Measurements from ENCODE around the gene GDAP2. TPM values are rescaled to one million over a fixed set of nuclear protein-coding genes. Genes with fewer than 3 reads are reported as not detected.

GDAP2 gene, protein sequence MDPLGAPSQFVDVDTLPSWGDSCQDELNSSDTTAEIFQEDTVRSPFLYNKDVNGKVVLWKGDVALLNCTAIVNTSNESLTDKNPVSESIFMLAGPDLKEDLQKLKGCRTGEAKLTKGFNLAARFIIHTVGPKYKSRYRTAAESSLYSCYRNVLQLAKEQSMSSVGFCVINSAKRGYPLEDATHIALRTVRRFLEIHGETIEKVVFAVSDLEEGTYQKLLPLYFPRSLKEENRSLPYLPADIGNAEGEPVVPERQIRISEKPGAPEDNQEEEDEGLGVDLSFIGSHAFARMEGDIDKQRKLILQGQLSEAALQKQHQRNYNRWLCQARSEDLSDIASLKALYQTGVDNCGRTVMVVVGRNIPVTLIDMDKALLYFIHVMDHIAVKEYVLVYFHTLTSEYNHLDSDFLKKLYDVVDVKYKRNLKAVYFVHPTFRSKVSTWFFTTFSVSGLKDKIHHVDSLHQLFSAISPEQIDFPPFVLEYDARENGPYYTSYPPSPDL
- 10 to 100 TPM; 21.5 to 31.9 TPM for total RNA-seq

DNA sequence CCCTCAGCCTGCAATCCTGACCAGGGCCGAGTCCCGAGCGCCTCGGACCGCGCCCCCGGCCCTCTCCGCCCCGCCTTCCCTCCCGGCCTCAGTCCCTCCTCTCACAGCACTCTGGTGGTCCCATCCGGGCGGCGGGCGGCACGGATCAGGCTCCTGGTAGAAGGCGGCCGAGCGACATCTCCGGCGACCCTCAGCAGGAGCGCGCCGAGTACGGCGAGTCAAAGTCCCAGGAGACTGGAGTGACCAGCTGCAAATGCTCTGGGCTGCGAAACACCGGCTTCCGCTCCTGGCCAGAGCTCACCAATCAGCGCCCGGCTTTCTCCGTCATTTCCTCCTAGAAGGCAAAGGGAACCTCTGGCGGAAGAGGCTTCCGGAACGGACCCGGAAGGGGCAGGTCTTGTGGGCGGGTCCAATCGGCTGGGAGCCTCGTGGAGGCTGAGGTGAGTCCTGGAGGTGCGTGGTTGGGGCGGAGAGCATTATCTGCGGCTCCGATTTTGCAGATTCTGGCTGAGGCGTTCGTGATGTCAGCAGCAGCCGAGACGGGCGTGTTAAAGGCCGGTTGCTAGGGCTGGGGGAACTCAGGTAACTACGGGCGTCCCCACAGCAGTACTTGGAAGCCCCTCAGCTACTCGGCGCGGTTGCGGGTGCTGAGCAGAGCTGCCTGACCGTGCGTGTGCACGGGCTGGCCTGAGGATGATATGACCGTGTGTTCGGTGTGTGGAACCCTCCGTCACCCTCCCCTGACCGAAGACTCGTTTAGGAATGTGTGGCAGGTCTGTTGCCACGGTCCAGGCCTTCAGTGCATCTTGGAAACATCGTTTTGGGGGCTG, at the start of gene GDAP2, which contains the start of gene WDR3:
TSS of gene GDAP2 (minus strand) at position 279 of the 830 bp plus-strand sequence. CDS start 9,264 bp downstream, outside the sequence.
TSS of gene WDR3 (plus strand) at position 397 of the 830 bp plus-strand sequence. CDS start 3,581 bp downstream, outside the sequence.
- Histone ChIP-seq H3K36me3 (no peaks in the 10 kb centered on the region), H3K27ac (peak within 1 kb of the TSS; percentile 94), H3K27me3 (no peaks in the 10 kb centered on the region), H3K4me3 (peak within 1 kb of the TSS; percentile 93), H3K9me3 (no peaks in the 10 kb centered on the region), H3K4me1 (peaks cover 19% of the 10 kb centered on the region), H3K9ac (ENCODE audit: low read depth in 2 of 2, low read length in 2 of 2) (peak within 1 kb of the TSS; percentile 70 to 80)
- TF ChIP-seq, protein P1, sequence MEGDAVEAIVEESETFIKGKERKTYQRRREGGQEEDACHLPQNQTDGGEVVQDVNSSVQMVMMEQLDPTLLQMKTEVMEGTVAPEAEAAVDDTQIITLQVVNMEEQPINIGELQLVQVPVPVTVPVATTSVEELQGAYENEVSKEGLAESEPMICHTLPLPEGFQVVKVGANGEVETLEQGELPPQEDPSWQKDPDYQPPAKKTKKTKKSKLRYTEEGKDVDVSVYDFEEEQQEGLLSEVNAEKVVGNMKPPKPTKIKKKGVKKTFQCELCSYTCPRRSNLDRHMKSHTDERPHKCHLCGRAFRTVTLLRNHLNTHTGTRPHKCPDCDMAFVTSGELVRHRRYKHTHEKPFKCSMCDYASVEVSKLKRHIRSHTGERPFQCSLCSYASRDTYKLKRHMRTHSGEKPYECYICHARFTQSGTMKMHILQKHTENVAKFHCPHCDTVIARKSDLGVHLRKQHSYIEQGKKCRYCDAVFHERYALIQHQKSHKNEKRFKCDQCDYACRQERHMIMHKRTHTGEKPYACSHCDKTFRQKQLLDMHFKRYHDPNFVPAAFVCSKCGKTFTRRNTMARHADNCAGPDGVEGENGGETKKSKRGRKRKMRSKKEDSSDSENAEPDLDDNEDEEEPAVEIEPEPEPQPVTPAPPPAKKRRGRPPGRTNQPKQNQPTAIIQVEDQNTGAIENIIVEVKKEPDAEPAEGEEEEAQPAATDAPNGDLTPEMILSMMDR (IDR thresholded peaks at IDR 0.05): no peak
- intact Hi-C loops (cut with DNase I): no loop called here
- DNase-seq: peak; percentile 99

DNA sequence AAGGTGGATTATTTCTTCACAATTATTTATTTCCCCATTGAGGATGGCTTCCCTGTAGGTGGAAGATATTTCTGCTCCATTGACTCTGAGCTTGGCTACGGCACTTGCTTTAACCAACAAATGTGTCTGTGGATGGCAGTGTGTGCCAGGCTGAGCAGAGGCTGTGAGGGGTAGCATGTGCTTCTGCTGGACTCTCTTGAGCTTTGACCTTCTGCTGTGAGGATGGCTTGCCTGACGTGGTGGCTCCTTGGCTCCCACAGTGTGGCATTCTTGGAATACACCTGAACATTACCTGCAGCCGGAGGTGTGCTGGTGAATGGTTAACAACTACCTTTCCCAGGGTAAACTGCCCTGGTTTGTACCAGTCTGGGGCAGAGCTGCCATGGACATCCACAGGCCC, 47.0 kb upstream of the GDAP2 start:
- intact Hi-C loops (cut with DNase I): no loop called here
- Histone ChIP-seq H3K4me3 (no peak overlapping the region), H3K27ac (no peak overlapping the region), H3K27me3 (no peaks in the 10 kb centered on the region), H3K9ac (ENCODE audit: low read depth in 2 of 2, low read length in 2 of 2) (no peak overlapping the region), H3K36me3 (no peaks in the 10 kb centered on the region), H3K4me1 (no peaks in the 10 kb centered on the region), H3K9me3 (no peaks in the 10 kb centered on the region)
- TF ChIP-seq, protein P1 (IDR thresholded peaks at IDR 0.05): no peak
- DNase-seq: no peak

DNA sequence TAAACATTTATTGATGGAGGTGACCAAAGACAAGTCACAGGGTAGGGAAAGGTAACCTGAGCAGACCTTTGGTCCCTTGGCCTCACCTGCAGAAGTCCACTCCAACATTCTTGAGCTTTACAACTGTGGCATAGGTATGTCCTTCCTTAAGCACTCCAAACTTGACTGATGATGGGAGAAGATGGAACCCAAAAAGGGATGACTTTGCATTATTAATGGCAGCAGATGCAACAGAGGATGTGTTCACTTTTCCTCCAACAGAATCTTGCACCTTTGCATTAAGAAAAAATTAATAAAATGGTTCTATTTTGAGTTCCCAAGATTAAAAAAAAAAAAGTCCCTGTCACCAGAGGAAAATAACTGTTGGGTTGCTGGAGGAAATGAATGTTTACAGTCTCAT, 42.4 kb upstream of the GDAP2 start:
- Histone ChIP-seq H3K9me3 (no peaks in the 10 kb centered on the region), H3K27ac (no peak overlapping the region), H3K4me3 (no peak overlapping the region), H3K9ac (ENCODE audit: low read depth in 2 of 2, low read length in 2 of 2) (no peak overlapping the region), H3K27me3 (no peaks in the 10 kb centered on the region), H3K36me3 (no peaks in the 10 kb centered on the region), H3K4me1 (no peaks in the 10 kb centered on the region)
- DNase-seq: no peak
- intact Hi-C loops (cut with DNase I): no loop called here
- TF ChIP-seq, protein P1 (IDR thresholded peaks at IDR 0.05): no peak

DNA sequence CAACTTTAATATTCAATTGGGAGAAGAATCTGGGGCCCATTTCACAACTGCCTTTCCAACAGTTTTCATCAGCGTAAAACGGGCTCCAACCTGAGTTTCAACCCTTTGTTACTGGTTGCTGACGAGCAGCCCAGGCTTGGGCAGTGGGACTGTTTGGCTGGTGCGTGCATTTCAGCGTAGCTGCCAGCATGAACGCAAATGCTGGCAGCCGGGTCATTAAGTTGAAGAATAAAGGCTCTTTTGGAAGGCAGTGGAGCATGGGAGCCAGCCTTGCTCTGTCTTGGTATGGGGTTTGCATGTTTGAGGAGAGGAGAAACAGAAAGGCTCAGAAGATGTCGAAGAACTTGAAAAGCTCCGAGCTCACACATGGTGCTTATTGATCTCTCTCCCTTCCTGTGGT, 40.8 kb upstream of the GDAP2 start:
- H3K9ac ChIP-seq (ENCODE audit: low read depth in 2 of 2, low read length in 2 of 2): no peak overlapping the region
- intact Hi-C loops (cut with DNase I): no loop called here
- no peak overlapping the region for H3K4me3 ChIP-seq
- TF ChIP-seq, protein P1 (IDR thresholded peaks at IDR 0.05): no peak
- no peaks in the 10 kb centered on the region for H3K36me3 ChIP-seq
- H3K27ac ChIP-seq: no peak overlapping the region
- no peaks in the 10 kb centered on the region for H3K4me1 ChIP-seq
- H3K27me3 ChIP-seq: no peaks in the 10 kb centered on the region
- no peak for DNase-seq
- no peaks in the 10 kb centered on the region for H3K9me3 ChIP-seq

DNA sequence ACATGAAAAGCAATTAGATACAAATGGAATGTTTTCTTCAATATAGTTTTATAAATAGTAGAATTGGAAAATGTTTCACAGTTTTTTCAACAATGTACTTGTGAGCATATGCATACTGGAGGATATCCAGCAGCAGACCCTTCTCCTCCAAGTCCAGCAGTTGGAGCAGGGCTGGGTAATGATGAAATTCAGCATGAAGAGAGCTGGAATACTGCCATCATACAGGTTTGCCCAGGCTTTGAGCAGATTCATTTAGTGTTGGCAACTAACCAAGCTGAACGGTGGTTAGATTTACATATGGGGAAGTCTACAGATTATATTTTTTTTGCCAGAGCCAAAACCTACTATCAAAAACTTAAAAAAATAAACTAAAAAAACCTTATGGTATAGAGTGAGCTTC, 38.5 kb upstream of the GDAP2 start:
- no peaks in the 10 kb centered on the region for H3K4me1 ChIP-seq
- no peak for DNase-seq
- H3K9me3 ChIP-seq: no peaks in the 10 kb centered on the region
- no peak overlapping the region for H3K9ac ChIP-seq (ENCODE audit: low read depth in 2 of 2, low read length in 2 of 2)
- H3K27me3 ChIP-seq: no peaks in the 10 kb centered on the region
- no peak overlapping the region for H3K27ac ChIP-seq
- TF ChIP-seq, protein P1 (IDR thresholded peaks at IDR 0.05): no peak
- intact Hi-C loops (cut with DNase I): no loop called here
- no peak overlapping the region for H3K4me3 ChIP-seq
- no peaks in the 10 kb centered on the region for H3K36me3 ChIP-seq

All from colonic mucosa (tissue), 4 donors.